K562 (cell line): ENCODE data around the gene TRAPPC4. TPM values are rescaled to one million over a fixed set of nuclear protein-coding genes. Genes with fewer than 3 reads are reported as not detected.

Experiments
- ETV6 ChIP-seq, 3 experiments: fragments of 150-350 bp in 1 of 3; sonication (generic) in 1 of 3; formaldehyde crosslinking in 1 of 3; IDR thresholded peaks; 2 replicates each; pipeline versions ENCODE4 v1.6.1 to v1.8.0; 2014 to 2022; ENCODE audit warnings: borderline replicate concordance in 2 of 3, low read depth in 2 of 3, antibody characterized with exemption in 1 of 3, low read length in 1 of 3, mild to moderate bottlenecking in 1 of 3, missing genetic modification reagents in 1 of 3
- GATAD2B ChIP-seq: fragments of 450-650 bp; IDR thresholded peaks from 2 replicates; pipeline ENCODE4 v1.6.1; 2017; ENCODE audit warnings: mild to moderate bottlenecking, borderline replicate concordance
- HDAC3 ChIP-seq: fragments of 450-650 bp; IDR thresholded peaks from 2 replicates; pipeline ENCODE4 v1.6.1; 2018; ENCODE audit warnings: borderline replicate concordance, mild to moderate bottlenecking, moderate library complexity; ENCODE audit not compliant: partially characterized antibody
- MIER1 ChIP-seq: fragments of 450-650 bp; IDR thresholded peaks from 2 replicates; pipeline ENCODE4 v1.6.1; 2016; ENCODE audit warnings: antibody characterized with exemption, mild to moderate bottlenecking, low read depth
- MXI1 ChIP-seq: IDR thresholded peaks from 2 replicates; pipeline ENCODE4 v1.6.1; 2011; ENCODE audit warnings: low read depth, mild to moderate bottlenecking, improper control_type of control experiment, low read length
- POLR2AphosphoS5 ChIP-seq: IDR thresholded peaks from 2 replicates; pipeline ENCODE4 v1.6.1; 2011; ENCODE audit warnings: mild to moderate bottlenecking, low read depth, low read length, moderate library complexity; ENCODE audit not compliant: control insufficient read depth, insufficient read depth
- RB1 ChIP-seq: fragments of 450-650 bp; IDR thresholded peaks from 2 replicates; pipeline ENCODE4 v1.6.1; 2017; ENCODE audit warnings: low read depth, mild to moderate bottlenecking
- TBL1XR1 ChIP-seq, 2 experiments: IDR thresholded peaks; 2 replicates each; pipeline ENCODE4 v1.6.1; 2012; ENCODE audit warnings: improper control_type of control experiment in 2 of 2, low read length in 2 of 2, mild to moderate bottlenecking in 1 of 2
- TCF3 ChIP-seq: sonication (generic); formaldehyde crosslinking; IDR thresholded peaks from 2 replicates; pipeline ENCODE4 v1.4.0; 2020; ENCODE audit warnings: mild to moderate bottlenecking, missing genetic modification reagents
- ZFP36 ChIP-seq: fragments of 150-350 bp; IDR thresholded peaks from 2 replicates; pipeline ENCODE4 v1.6.1; 2018; ENCODE audit warnings: low read length, low read depth; ENCODE audit not compliant: partially characterized antibody
- ZFPM2 ChIP-seq: fragments of 250-450 bp; sonication (Bioruptor Pico); IDR thresholded peaks from 2 replicates; pipeline ENCODE4 v1.5.1; 2022; ENCODE audit warnings: mild to moderate bottlenecking
- ZNF3 ChIP-seq: fragments of 250-450 bp; sonication (Bioruptor Pico); IDR thresholded peaks from 2 replicates; pipeline ENCODE4 v1.5.0; 2021; ENCODE audit warnings: mild to moderate bottlenecking, moderate library complexity
- ZNF707 ChIP-seq: fragments of 250-450 bp; sonication (Bioruptor Pico); conservative IDR thresholded peaks from 2 replicates; pipeline ENCODE4 v1.8.0; 2022; ENCODE audit warnings: inconsistent platforms, mild to moderate bottlenecking, moderate library complexity
- polyA plus RNA-seq, 8 experiments: library from polyadenylated mRNA; depleted of rRNA in 4 of 8; stranded (reverse) in 5 of 8; unstranded in 3 of 8; fragments of >200 nt; fragmentation: Nextera tagmentation in 2 of 8; fragmentation: Illumina TruSeq in 1 of 8; extraction: Ambion mirVana in 2 of 8; extraction: Trizol in 1 of 8; gene quantifications; 2 replicates each; pipeline versions ENCODE4 v1.2.1 to v1.2.3, GENCODE V29; 2011 to 2014; ENCODE audit warnings: inconsistent platforms in 1 of 8, missing spikeins in 1 of 8
- total RNA-seq, 7 experiments: library from RNA; depleted of rRNA in 6 of 7; stranded (reverse); fragments of >200 nt in 6 of 7; fragmentation: Illumina TruSeq in 2 of 7; extraction: Trizol in 2 of 7; gene quantifications; 2 replicates each; pipeline versions ENCODE4 v1.2.1 to v1.2.3, GENCODE V29; 2011 to 2021; ENCODE audit warnings: low replicate concordance in 1 of 7
- TF ChIP-seq, protein P1 (sequence below): fragments of 450-650 bp; IDR thresholded peaks from 2 replicates; pipeline ENCODE4 v1.6.1; 2016; ENCODE audit warnings: antibody characterized with exemption
- TF ChIP-seq, protein P2 (sequence below): fragments of 250-450 bp; sonication (Bioruptor Pico); IDR thresholded peaks from 2 replicates; pipeline ENCODE4 v1.5.0; 2020; ENCODE audit warnings: mild to moderate bottlenecking, borderline replicate concordance
- TF ChIP-seq, protein P3 (sequence below): sonication (generic); formaldehyde crosslinking; IDR thresholded peaks from 2 replicates; pipeline ENCODE4 v1.8.0; 2022; ENCODE audit warnings: mild to moderate bottlenecking, missing genetic modification reagents

The TRAPPC4 gene
- total and polyA plus RNA-seq, 9 of the 15 experiments (the other 6 are each of a cell fraction or from before 2014, with no cell fraction given) = 121 to 524 (median 142) TPM

DNA sequence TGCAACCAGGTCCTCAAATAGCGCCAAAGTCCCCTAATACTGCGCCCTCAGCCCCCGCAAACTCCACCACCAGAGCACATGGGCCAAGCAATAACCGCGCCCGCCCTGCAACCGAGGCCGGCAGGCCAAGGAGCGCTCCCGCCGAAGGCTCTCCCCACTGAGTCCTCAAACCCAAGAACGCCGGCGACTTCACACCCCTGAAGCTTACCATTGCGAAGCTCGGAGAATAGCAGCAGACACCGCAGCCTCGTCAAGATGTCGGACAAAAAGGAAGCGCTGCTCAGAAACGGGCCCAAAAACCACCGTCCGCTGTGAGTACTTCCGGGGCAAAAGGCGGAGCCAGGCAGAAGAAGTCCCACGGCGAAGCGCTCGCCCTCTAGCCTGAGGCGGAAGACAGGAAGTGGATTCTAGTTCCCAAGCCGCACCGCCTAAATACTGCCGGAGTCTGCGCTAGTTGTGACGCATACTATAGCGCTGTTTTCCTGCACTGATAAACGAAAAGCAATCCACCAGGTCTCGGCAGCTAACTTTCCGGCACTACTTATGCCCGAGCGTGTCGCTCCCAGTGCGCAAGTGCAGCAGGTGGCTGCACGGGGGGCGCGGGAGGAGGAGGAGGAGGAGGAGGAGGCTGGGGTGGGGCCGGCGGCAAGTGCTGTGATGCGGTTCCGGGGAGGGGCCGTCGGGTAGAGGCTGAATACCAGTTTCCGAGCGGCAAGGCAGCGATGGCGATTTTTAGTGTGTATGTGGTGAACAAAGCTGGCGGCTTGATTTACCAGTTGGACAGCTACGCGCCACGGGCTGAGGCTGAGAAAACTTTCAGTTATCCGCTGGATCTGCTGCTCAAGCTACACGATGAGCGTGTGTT lies at the start of gene TRAPPC4, which contains the start of gene RPS25 (continued):
- TF ChIP-seq MIER1 (no peak), TBL1XR1 (IDR thresholded peaks at IDR 0.05; ENCODE audit: low read length in 2 of 2) (peak; percentile 7 to 21; a peak in 1 of 4 replicates), ZNF707 (no peak), GATAD2B (no peak), MXI1 (peak; percentile 67; the same call in 1 of the 2 replicates), ZNF3 (CRISPR knock-in tag) (no peak), ZFPM2 (CRISPR knock-in tag) (no peak), RB1 (peak; percentile 11; the same call in 1 of the 2 replicates), TCF3 (CRISPR knock-in tag) (no peak), ZFP36 (no peak), POLR2AphosphoS5 (peak; percentile 96), HDAC3 (peak; percentile 22), ETV6 (IDR thresholded peaks at IDR 0.05; ENCODE audit: borderline replicate concordance in 1 of 2, low read depth in 2 of 2, low read length in 1 of 2) (no peak), ETV6 (CRISPR knock-in tag; IDR thresholded peaks at IDR 0.05; ENCODE audit: borderline replicate concordance) (peak; percentile 61; the same call in 1 of the 2 replicates)
- TF ChIP-seq, protein P1, sequence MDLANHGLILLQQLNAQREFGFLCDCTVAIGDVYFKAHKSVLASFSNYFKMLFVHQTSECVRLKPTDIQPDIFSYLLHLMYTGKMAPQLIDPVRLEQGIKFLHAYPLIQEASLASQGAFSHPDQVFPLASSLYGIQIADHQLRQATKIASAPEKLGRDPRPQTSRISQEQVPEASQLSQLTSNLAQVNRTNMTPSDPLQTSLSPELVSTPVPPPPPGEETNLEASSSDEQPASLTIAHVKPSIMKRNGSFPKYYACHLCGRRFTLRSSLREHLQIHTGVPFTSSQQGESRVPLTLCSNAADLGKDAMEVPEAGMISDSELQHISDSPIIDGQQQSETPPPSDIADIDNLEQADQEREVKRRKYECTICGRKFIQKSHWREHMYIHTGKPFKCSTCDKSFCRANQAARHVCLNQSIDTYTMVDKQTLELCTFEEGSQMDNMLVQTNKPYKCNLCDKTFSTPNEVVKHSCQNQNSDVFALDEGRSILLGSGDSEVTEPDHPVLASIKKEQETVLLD = peak; percentile 85; the same call in 1 of the 2 replicates
- TF ChIP-seq, protein P2, sequence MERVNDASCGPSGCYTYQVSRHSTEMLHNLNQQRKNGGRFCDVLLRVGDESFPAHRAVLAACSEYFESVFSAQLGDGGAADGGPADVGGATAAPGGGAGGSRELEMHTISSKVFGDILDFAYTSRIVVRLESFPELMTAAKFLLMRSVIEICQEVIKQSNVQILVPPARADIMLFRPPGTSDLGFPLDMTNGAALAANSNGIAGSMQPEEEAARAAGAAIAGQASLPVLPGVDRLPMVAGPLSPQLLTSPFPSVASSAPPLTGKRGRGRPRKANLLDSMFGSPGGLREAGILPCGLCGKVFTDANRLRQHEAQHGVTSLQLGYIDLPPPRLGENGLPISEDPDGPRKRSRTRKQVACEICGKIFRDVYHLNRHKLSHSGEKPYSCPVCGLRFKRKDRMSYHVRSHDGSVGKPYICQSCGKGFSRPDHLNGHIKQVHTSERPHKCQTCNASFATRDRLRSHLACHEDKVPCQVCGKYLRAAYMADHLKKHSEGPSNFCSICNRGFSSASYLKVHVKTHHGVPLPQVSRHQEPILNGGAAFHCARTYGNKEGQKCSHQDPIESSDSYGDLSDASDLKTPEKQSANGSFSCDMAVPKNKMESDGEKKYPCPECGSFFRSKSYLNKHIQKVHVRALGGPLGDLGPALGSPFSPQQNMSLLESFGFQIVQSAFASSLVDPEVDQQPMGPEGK (CRISPR knock-in tag) = no peak
- TF ChIP-seq, protein P3, sequence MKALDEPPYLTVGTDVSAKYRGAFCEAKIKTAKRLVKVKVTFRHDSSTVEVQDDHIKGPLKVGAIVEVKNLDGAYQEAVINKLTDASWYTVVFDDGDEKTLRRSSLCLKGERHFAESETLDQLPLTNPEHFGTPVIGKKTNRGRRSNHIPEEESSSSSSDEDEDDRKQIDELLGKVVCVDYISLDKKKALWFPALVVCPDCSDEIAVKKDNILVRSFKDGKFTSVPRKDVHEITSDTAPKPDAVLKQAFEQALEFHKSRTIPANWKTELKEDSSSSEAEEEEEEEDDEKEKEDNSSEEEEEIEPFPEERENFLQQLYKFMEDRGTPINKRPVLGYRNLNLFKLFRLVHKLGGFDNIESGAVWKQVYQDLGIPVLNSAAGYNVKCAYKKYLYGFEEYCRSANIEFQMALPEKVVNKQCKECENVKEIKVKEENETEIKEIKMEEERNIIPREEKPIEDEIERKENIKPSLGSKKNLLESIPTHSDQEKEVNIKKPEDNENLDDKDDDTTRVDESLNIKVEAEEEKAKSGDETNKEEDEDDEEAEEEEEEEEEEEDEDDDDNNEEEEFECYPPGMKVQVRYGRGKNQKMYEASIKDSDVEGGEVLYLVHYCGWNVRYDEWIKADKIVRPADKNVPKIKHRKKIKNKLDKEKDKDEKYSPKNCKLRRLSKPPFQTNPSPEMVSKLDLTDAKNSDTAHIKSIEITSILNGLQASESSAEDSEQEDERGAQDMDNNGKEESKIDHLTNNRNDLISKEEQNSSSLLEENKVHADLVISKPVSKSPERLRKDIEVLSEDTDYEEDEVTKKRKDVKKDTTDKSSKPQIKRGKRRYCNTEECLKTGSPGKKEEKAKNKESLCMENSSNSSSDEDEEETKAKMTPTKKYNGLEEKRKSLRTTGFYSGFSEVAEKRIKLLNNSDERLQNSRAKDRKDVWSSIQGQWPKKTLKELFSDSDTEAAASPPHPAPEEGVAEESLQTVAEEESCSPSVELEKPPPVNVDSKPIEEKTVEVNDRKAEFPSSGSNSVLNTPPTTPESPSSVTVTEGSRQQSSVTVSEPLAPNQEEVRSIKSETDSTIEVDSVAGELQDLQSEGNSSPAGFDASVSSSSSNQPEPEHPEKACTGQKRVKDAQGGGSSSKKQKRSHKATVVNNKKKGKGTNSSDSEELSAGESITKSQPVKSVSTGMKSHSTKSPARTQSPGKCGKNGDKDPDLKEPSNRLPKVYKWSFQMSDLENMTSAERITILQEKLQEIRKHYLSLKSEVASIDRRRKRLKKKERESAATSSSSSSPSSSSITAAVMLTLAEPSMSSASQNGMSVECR (CRISPR knock-in tag) = peak; percentile 90
